ENCODE data around the gene LPP. TPM values are rescaled to one million over a fixed set of nuclear protein-coding genes. Genes with fewer than 3 reads are reported as not detected.

The LPP gene
- total RNA-seq, 1 donor, result 196 TPM

DNA sequence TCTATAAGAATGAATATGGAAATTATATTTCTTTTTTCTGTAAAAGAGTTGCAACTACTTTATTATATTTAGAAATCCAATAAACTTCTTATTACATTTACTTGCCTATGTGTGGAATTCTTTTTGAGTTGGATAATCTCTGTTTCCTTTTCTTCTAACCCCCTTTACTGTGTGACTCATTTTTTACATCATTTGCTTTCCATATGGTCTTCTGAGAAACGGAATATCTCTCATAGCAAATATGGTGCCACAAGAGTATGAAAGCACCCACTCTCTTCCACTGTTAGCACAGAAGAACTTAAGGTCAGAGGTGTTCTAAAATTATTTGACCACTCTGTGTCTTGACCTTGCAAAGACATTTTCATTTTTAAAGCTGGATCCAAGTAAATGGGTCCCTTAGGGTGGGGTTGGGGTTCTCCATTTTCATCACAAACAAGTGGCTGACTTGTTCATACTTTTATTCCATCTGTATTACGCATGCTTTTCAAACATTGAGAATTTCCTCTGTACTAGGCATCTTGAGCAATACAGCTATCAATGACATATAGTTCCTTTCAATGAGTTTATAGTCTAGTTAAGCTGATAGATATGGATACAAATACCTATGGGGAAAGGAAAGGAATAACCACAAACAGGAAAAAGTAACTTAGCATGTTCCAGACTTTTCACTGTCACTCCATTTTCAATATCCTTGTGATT is 736.8 kb downstream of the LPP start:
- TF ChIP-seq CTCF (IDR thresholded peaks at IDR 0.05; ENCODE audit: insufficient read depth, low read depth, low read length), result no peak
- no peak overlapping the region for H3K4me3 ChIP-seq (ENCODE audit: low read depth, low read length)
- peak; percentile 86 for DNase-seq (ENCODE audit: low read depth)

DNA sequence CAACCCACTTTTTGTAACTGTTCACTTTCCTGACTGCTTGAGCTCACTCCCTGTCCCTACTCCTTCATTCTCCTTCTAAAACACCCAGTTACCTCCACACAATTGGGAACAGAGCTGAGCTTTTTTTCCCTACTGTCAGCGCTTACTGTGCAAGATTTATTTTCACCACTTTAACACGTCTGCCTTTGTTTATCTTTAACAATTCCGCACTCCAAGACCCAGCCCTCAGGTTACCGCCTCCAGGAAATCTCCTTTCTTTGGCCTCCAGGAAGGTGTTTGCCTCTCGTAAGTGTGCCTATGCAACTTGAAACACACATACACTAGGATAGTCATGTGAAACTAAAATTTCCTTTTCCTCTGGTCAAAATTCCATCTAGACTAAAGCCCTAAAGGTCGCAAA is 745.9 kb downstream of the LPP start:
- H3K4me3 ChIP-seq (ENCODE audit: low read depth, low read length), result no peak overlapping the region
- TF ChIP-seq CTCF (IDR thresholded peaks at IDR 0.05; ENCODE audit: insufficient read depth, low read depth, low read length), result no peak
- DNase-seq (ENCODE audit: low read depth), result no peak

GRCh38 chr3:188900421-188900951 is 746.5 kb downstream of the LPP start:
- peak; percentile 44 for DNase-seq (ENCODE audit: low read depth)
- no peak for TF ChIP-seq CTCF (IDR thresholded peaks at IDR 0.05; ENCODE audit: insufficient read depth, low read depth, low read length)
- H3K4me3 ChIP-seq (ENCODE audit: low read depth, low read length), result no peak overlapping the region

GRCh38 chr3:188901126-188901525 is 747.2 kb downstream of the LPP start:
- no peak overlapping the region for H3K4me3 ChIP-seq (ENCODE audit: low read depth, low read length)
- no peak for TF ChIP-seq CTCF (IDR thresholded peaks at IDR 0.05; ENCODE audit: insufficient read depth, low read depth, low read length)
- DNase-seq (ENCODE audit: low read depth), result peak; percentile 31

DNA sequence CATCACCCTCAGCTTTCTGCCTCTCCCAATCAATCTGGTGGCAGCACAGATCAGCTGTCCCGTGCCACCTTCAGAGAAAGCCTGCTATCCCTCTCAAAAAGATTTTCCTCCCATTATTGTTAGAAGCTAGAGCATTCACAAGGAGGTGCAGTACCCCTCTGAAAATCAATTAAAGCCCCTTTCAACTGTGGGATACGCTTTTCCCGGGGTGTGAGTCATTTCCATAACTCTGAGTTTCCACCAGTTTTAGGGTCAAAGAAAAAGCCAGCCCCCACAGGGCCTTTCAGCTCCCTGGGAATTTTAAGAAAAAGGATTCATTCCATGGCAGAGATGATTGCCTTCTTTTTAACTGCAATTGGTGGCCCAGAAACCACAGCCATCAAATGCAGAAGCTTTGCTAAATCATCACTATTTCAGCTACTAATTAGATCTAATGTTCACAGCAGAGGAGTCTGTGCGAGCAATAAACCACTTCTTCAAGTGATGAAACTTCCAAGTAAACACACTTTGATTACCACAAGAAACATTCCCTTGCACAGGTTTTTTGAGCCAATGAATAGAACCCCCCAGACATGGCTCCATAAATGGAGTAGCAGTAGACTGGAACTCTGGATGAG is 747.8 kb downstream of the LPP start:
- no peak overlapping the region for H3K4me3 ChIP-seq (ENCODE audit: low read depth, low read length)
- TF ChIP-seq CTCF (IDR thresholded peaks at IDR 0.05; ENCODE audit: insufficient read depth, low read depth, low read length), result no peak
- no peak for DNase-seq (ENCODE audit: low read depth)

DNA sequence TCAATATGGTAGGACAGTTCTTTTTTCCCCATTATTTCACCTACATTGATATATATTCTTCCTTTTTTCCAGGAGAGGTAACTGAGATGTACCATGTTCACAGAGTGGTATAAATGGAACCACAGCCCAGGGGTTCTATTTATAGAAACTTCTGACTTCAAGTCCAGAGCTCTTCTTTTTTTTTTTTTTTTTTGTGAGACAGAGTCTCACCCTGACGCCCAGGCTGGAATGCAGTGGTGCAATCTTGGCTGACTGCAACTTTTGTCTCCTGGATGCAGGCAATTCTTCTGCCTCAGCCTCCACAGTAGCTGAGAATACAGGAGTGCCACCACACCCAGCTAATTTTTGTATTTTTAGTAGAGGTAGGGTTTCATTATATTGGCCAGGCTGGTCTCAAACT is 750.7 kb downstream of the LPP start:
- DNase-seq (ENCODE audit: low read depth), result peak; percentile 72
- TF ChIP-seq CTCF (IDR thresholded peaks at IDR 0.05; ENCODE audit: insufficient read depth, low read depth, low read length), result no peak
- H3K4me3 ChIP-seq (ENCODE audit: low read depth, low read length), result no peak overlapping the region
